ENCODE data around the gene POU2F3.
"Not testable (repeated sequence)": the region's sequence is repeated elsewhere in the genome, so short reads cannot be mapped to it uniquely, and the experiment has no call there.

The POU2F3 gene

DNA sequence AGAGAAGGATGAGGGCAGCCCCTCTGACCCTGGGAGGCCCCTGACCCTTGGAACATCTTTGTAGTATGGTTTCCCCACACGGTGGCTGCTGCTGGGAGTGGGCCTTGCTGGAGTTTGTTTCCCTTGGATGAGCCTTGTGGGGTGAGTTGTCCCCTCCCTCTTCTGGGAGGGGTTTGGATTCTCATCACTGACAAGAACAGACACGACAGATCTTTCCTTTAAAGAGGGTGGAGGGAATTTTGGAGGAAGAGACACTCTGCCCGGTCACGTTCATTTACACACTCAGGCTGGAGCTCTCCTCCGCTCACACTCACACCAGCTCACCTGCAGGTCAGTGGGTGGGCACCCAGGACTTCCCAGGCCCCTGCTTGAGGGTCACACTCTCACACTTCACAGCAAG is 31.7 kb downstream of the POU2F3 start:
- H3K4me3 ChIP-seq: no peak overlapping the region
- no peak for DNase-seq (ENCODE audit: low spot score)
- H3K27ac ChIP-seq: no peak overlapping the region
- TF ChIP-seq, protein P1, sequence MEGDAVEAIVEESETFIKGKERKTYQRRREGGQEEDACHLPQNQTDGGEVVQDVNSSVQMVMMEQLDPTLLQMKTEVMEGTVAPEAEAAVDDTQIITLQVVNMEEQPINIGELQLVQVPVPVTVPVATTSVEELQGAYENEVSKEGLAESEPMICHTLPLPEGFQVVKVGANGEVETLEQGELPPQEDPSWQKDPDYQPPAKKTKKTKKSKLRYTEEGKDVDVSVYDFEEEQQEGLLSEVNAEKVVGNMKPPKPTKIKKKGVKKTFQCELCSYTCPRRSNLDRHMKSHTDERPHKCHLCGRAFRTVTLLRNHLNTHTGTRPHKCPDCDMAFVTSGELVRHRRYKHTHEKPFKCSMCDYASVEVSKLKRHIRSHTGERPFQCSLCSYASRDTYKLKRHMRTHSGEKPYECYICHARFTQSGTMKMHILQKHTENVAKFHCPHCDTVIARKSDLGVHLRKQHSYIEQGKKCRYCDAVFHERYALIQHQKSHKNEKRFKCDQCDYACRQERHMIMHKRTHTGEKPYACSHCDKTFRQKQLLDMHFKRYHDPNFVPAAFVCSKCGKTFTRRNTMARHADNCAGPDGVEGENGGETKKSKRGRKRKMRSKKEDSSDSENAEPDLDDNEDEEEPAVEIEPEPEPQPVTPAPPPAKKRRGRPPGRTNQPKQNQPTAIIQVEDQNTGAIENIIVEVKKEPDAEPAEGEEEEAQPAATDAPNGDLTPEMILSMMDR (IDR thresholded peaks at IDR 0.05): no peak

DNA sequence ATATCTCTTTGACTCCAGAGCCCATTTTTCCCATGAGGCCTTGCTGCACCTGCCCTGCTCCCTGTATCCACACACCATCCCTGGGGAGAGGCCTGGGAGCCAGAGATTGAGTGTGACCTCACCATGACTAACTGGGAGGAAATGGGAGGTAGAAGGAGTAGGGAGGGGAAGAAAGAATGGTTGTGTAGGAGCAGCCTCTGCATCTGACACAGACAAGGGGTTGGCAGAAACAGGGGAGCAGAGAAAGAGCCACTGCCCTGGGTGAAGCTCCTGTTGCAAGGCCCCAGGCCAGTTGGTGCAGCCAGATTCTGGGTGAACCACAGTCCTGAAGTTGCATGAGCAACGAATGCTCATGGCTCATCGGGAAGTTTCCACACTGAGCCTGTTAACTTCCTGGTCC is 32.4 kb downstream of the POU2F3 start:
- no peak for DNase-seq (ENCODE audit: low spot score)
- TF ChIP-seq, protein P1 (IDR thresholded peaks at IDR 0.05): no peak
- no peak overlapping the region for H3K27ac ChIP-seq
- H3K4me3 ChIP-seq: no peak overlapping the region

DNA sequence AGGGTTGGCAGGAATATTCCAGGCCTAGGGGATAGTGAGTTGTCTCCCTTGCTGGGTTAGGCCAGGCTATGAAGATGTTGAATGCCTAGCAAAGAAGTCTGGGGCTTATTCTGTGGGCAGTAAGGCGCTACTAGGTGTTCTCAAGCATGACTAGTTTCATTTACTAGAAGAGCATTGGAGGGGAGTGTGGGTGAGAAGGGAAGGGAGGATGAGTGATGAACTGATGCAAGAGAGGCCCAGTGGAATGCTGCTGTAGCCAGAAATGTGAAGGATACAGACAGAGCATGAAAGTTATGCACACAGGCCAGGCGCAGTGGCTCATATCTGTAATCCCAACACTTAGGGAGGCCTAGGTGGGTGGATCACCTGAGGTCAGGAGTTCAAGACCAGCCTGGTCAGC is 33.5 kb downstream of the POU2F3 start:
- no peak overlapping the region for H3K27ac ChIP-seq

DNA sequence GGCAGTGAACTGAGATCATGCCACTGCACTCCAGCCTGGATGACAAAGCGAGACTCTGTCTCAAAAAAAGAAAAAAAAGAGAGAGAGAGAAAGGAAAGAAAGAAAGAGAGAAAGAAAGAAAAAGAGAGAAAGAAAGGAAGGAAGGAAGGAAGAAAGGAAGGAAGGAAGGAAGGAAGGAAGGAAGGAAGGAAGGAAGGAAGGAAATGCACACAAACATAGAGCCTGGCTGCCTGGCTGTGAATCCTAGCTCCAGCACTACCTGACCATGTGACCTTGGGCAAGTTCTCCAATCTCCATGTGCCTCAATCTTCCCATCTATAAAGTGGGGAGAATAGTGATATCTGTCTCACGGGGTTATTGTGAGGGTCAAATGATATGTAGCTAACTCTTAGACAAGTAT is 34.0 kb downstream of the POU2F3 start:
- H3K4me3 ChIP-seq; DNase-seq (ENCODE audit: low spot score); H3K27ac ChIP-seq: not testable (repeated sequence)

More for the DNA sequence above, 33.5 kb downstream of the POU2F3 start:
- no peak overlapping the region for H3K4me3 ChIP-seq
- TF ChIP-seq, protein P1 (IDR thresholded peaks at IDR 0.05): no peak
- no peak for DNase-seq (ENCODE audit: low spot score)

DNA sequence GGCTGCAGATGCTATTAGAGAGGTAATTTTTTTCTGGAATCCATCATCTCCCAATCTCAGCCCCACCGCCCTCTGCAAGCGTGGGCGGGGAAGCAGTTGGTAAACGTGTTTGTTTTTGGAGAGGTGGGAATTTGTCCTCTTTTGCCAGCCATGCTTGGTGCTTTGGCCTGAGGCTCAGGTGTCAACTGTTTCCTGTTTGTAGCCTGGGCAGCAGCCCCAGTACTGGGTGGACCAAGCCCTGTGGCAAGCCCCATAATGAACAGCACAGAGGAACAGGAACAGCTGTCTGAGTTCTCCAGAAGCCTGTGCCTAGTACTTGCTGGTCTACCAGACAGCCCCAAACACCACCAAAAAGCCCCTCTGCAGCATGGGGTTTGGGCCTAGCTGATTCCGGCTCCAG is 39.6 kb downstream of the POU2F3 start:
- TF ChIP-seq, protein P1 (IDR thresholded peaks at IDR 0.05): no peak
- Histone ChIP-seq H3K27ac (no peak overlapping the region), H3K4me3 (no peak overlapping the region)
- DNase-seq (ENCODE audit: low spot score): no peak

DNA sequence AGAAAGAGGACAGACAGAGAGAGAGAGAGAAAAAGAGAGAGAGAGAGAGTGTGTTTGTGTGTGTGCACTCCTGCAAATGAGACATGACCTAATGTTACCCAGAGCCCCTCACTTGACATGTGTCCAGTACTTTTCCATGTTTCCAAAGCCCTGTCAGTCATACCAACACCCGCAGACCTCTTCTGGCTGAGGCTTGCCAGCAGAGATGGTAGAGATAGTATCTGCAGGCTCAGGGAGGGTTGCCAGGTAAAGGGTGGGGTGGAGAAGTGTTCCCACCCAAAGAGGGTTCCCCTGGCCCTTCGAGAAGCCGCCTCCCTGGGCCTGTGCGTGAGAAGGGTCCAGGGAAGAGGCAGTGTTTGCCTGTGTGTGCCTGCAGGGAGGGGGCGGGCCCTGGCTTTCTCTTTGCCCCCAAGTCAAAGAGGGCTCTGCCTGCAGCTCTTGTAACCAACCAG is 40.7 kb downstream of the POU2F3 start:
- TF ChIP-seq, protein P1 (IDR thresholded peaks at IDR 0.05): no peak
- Histone ChIP-seq H3K4me3 (no peak overlapping the region), H3K27ac (no peak overlapping the region)
- DNase-seq (ENCODE audit: low spot score): no peak

DNA sequence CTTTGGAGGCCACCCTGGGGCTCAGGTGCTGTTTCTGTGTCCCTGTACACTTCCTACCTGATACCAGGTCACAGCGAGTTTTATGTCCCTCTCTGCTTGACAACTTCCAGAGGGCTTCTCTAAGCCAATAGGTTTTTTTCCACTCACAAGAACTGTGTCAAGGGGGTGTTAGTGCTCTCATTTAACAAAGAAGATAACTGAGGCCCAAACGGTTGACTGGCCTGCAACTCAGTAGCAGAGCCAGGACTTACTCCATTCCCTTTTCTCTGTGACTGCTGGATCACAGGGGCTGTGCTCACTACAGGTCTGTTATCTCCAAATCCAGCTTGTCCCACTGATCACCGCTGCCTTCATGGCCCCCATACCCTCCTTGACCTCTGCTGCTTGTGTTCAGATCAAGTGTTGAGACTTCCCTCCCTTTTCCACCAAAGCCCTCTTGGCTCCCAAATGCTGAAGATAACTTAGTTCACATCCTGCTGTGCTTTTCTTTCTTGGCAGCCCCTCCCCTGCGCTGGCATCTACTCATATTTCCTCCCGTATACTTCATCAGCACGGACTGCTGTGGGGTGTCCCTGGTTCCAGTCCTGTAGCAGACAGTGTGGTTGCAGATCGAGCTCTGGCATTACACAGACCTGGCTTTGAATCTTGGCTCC is 41.3 kb downstream of the POU2F3 start:
- DNase-seq (ENCODE audit: low spot score): no peak
- TF ChIP-seq, protein P1 (IDR thresholded peaks at IDR 0.05): no peak
- Histone ChIP-seq H3K27ac (no peak overlapping the region), H3K4me3 (no peak overlapping the region)
